Mesodermal cell (in vitro differentiated cells): ENCODE data around the gene IGFL2.
"Not testable (repeated sequence)": the region's sequence is repeated elsewhere in the genome, so short reads cannot be mapped to it uniquely, and the experiment has no call there.

Experiments used
- H3K27ac ChIP-seq: 2 replicates; pipeline ENCODE4 v1.7.0; 2013; ENCODE audit warnings: mild to moderate bottlenecking, low read depth, low read length, moderate library complexity; ENCODE audit not compliant: severe bottlenecking
- H3K36me3 ChIP-seq: 2 replicates; pipeline ENCODE4 v1.7.1; 2013; ENCODE audit warnings: mild to moderate bottlenecking, low read length, moderate library complexity; ENCODE audit not compliant: control insufficient read depth, insufficient read depth
- H3K4me1 ChIP-seq: one replicate; pipeline ENCODE4 v1.7.1; 2013; ENCODE audit warnings: mild to moderate bottlenecking, low read length; ENCODE audit not compliant: insufficient read depth, control insufficient read depth, poor library complexity, severe bottlenecking
- H3K4me3 ChIP-seq: 2 replicates; pipeline ENCODE4 v1.7.0; 2013; ENCODE audit warnings: low read length, control low read depth, mild to moderate bottlenecking; ENCODE audit not compliant: insufficient read depth, poor library complexity, severe bottlenecking; ENCODE audit errors: extremely low read depth
- H3K9me3 ChIP-seq: 2 replicates; pipeline ENCODE4 v1.7.1; 2013; ENCODE audit warnings: mild to moderate bottlenecking, low read length, moderate library complexity; ENCODE audit not compliant: control insufficient read depth
- WGBS, 2 experiments: methylation state at CpG; one replicate each; pipeline ENCODE4 v1.1.5; 2013; ENCODE audit warnings: missing lambda C conversion rate in 2 of 2; ENCODE audit not compliant: insufficient coverage in 2 of 2; 5-methylcytosine and 5-hydroxymethylcytosine counted together

IGFL2 gene

DNA sequence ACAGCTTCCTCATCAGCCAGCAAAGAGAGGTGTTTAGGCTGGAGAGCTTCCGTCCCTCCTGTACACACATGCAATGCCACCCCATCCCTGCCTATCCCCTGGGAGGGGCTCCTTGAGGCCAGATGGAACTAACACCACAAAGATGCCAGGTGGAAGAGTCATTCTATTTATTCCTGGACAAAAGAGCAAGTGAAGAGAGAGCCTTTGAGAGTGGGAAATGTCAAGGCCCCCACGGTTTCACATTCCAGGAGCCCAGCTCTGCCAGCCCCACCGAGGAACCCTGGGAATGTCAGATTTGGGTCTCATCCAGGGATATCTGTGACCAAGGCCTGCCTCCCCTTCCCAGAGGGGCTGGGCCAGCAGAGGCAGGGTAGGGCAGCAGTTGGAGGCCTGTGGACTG is 50.7 kb downstream of the IGFL2 start:
- H3K9me3 ChIP-seq = no peaks in the 10 kb centered on the region
- WGBS, 2 experiments = 85 to 94% methylated on average over 2 to 3 of the region's 3 CpGs
- H3K27ac ChIP-seq = no peak overlapping the region
- peaks cover 4% of the 10 kb centered on the region for H3K4me1 ChIP-seq
- H3K4me3 ChIP-seq = no peak overlapping the region
- no peaks in the 10 kb centered on the region for H3K36me3 ChIP-seq

DNA sequence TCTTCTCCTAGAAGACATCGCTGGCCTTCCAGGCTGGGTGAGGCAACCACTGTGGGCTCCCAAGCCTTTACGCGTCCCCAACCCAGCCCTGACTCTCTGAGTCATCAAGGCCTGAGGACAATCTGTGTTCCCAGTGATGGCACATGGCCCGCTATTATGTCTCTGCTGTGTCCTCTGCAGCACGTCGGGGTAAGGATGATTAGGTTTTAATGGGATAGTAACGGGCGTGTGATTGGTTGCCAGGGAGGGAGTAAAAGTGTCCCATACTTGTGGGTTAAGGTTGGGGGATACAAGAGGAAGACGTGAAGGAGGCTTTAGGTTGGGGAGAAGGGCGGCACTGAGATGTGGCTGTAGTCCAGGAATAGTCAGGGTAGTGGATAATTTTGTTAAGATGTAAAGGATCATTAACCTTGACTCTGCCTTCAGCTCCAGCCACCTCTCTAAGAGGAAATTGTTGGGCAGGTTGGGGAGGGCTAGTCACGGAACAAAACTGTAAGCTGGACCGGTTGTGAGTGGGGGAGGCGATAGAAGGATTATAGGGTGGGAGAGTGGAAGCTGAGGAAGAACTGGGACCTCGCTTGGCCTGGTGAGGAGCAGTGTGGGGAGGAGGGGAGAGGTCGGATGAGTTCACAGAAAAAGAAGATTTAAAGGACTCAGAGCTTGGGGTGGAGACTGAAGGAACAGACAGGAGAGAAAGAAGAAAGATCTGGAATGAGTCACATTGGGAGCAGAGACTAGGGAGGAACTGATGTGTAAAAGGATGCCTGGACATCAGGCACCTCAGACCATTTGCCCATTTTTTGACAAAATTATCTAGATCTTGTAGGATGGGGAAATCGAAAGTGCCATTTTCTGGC is 53.6 kb downstream of the IGFL2 start:
- Histone ChIP-seq H3K36me3 (no peaks in the 10 kb centered on the region), H3K27ac (no peak overlapping the region)

DNA sequence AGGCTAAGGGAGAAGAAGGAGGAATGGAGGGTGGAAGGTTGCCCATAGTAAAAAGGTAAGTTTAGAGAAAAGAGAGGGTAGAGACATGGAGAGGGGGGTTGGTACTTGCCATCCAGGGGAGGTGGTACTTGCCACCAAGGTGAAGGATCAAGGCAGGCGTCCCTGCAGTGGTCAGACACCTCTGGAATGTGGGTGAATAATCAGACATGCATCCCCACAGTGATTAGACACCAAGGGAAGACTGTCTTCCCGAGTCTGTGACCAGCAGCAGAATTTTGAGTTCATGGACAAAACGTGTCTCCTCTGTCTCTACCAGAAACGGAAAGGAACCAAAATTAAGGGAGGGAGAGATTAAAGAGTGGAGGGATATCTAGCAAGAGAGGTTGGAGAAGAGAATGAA is 54.4 kb downstream of the IGFL2 start:
- WGBS, 2 experiments = 79 to 87% methylated on average over 3 of the region's 4 CpGs
- H3K27ac ChIP-seq = no peak overlapping the region
- H3K9me3 ChIP-seq = no peaks in the 10 kb centered on the region
- H3K4me3 ChIP-seq = no peak overlapping the region
- H3K36me3 ChIP-seq = no peaks in the 10 kb centered on the region
- H3K4me1 ChIP-seq = no peaks in the 10 kb centered on the region

More for the DNA sequence above, 53.6 kb downstream of the IGFL2 start:
- 91 to 93% methylated on average over 14 to 15 of the region's 16 CpGs for WGBS, 2 experiments
- no peaks in the 10 kb centered on the region for H3K9me3 ChIP-seq
- no peaks in the 10 kb centered on the region for H3K4me1 ChIP-seq
- no peak overlapping the region for H3K4me3 ChIP-seq

DNA sequence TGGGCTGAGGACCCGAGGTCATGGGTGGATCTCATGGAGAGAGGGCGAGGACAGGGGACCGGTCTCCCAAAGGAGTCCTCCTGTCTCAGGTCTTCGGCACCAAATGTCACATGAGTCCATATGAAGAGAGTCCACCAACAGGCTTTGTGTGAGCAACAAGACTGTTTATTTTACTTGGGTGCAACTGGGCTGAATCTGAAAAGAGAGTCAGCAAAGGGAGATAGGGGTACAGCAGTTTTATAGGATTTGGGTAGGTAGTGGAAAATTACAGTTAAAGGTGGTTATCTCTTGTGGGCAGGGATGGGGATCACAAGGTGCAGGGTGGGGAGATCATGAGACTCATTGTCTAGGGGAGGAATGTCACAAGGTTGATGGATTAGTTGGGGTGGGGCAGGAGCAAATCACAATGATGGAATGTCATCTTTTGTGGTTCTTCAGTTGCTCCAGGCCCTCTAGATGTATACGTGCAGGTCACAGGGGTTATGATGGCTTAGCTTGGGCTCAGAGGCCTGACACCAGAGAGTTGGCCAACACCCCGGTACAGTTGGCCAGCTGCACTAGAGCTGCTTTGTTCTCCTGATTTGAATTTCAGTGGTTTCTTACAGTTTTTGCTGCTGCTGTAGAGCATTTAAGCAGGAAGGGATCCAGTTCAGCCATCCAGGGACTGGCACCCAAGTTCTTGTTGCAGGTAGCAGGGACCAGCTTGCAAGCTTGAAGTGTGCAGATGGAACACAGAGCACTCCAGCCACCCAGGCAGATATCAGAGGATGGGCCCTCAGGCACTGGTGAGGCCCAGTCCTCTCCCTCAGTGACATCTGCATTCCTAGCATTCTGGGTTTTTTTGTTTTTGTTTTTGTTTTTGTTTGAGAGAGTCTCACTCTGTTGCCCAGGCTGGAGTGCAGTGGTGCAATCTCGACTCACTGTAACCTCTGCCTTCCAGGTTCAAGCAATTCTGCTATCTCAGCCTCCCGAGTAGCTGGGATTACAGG is 55.1 kb downstream of the IGFL2 start:
- H3K4me3 ChIP-seq = no peak overlapping the region
- H3K4me1 ChIP-seq = no peaks in the 10 kb centered on the region
- WGBS, 2 experiments = 88 to 92% methylated on average over 6 to 8 of the region's 8 CpGs
- H3K36me3 ChIP-seq = no peaks in the 10 kb centered on the region
- no peaks in the 10 kb centered on the region for H3K9me3 ChIP-seq
- H3K27ac ChIP-seq = no peak overlapping the region

DNA sequence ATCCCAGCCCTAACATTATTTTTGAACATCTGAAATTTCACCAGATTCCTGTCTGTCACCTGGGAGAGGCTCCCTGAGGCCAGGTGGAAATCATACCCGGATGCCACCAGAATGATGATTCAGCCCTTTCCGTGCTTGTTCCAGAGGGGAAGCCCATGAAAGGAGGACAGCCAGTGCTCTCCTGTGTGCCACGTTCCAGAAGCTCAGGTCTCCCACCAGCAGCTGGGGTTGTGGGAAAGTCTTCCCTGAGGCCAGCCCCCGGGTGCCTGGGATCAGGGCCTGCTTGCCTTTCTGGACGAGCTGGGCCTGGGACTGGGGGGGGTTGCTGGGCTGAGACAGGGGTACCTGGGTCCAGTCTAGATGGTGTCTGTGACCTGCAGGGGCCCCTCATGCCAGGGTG is 56.0 kb downstream of the IGFL2 start:
- H3K27ac ChIP-seq = no peak overlapping the region

DNA sequence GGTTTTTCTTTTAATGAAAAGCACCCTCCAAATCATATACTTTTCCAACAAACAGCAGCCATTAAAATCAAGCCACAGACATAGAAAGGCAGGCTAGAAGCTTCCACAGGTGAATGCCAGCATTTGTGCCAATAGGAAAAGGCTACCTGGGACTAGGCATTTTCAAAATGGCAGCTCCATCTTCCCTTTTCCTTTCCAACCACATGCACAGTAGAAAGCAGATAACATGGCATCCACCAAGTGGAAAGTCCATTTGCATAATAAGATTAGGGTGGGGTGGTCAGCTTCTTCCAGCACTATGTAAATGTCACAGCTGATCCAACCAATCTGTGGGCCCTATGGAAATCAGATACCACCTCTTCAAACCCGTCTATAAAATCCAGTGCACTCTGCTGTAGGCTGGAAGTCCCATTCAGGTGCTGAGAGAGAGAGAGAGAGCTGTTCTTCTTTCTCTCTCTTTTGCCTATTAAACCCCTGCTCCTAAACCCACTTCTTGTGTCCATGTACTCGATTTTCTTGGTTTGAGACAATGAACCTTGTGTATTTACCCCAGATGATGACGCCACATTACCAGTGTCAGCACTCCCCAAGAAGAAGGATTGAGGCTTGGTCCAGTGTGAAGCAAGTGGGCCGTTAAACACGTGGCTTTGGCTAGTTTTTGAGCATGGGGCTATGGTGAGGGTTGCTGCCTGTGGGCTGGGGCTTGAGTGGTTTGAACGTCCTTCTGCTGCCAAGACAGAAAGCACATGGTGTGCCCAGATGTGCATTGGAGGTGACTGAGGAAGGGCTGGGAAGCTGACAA is 57.3 kb downstream of the IGFL2 start:
- Histone ChIP-seq H3K27ac (no peak overlapping the region), H3K9me3 (no peaks in the 10 kb centered on the region)
- WGBS, 2 experiments = 84 to 88% methylated on average over 4 of the region's 6 CpGs

More for the DNA sequence above, 56.0 kb downstream of the IGFL2 start:
- 85 to 89% methylated on average over 4 to 5 of the region's 5 CpGs for WGBS, 2 experiments
- Histone ChIP-seq H3K4me1 (no peaks in the 10 kb centered on the region), H3K9me3 (no peaks in the 10 kb centered on the region), H3K36me3 (no peaks in the 10 kb centered on the region), H3K4me3 (no peak overlapping the region)

DNA sequence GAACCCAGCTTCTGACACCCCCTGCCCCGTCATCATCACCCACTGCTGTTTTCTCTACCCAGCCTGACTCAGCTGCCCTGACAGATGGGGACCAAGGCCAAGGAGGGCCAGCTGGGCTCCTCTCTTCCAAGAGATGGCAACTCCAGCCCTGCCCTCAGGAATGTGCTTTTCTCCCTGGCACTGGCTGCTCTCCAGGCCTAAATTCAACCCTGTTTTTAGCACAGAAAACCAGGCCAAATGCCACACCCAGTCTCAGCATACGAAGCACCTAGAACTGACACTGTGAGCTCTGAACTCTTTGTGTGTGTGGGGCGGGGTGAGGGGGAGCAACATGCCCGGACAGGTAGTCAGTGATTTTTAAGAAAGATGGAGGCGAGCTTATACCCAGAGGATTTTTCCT is 58.1 kb downstream of the IGFL2 start:
- H3K27ac ChIP-seq = no peak overlapping the region
- H3K4me3 ChIP-seq = no peak overlapping the region
- H3K4me1 ChIP-seq = peaks cover 8% of the 10 kb centered on the region
- no peaks in the 10 kb centered on the region for H3K36me3 ChIP-seq
- 98 to 100% methylated on average over 2 to 4 of the region's 5 CpGs for WGBS, 2 experiments
- H3K9me3 ChIP-seq = no peaks in the 10 kb centered on the region

More for the DNA sequence above, 57.3 kb downstream of the IGFL2 start:
- Histone ChIP-seq H3K36me3 (no peaks in the 10 kb centered on the region), H3K4me1 (no peaks in the 10 kb centered on the region), H3K4me3 (no peak overlapping the region)

DNA sequence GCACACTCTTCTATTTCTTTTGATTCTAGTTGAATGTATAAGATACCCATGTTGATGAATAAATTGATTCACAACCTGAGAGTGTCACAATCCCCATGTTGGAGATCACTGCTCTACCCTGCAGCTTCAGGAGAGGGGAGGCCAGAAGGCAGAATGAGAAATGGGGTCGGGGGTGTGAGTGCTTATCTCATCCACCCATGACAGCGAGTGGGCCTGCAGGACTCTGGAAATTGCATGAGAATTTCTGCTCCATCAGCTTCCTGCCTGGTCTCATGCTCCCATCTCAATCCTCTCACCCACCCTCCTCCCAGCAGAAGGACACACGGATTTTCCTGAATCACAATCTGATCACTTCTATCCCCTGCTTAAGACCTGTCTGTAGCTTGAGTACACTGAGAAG is 58.6 kb downstream of the IGFL2 start:
- Histone ChIP-seq H3K4me3 (no peak overlapping the region), H3K27ac (no peak overlapping the region), H3K36me3 (no peaks in the 10 kb centered on the region), H3K4me1 (peaks cover 13% of the 10 kb centered on the region), H3K9me3 (no peaks in the 10 kb centered on the region)
- WGBS, 2 experiments = 88 to 94% methylated on average over 3 of the region's 3 CpGs

DNA sequence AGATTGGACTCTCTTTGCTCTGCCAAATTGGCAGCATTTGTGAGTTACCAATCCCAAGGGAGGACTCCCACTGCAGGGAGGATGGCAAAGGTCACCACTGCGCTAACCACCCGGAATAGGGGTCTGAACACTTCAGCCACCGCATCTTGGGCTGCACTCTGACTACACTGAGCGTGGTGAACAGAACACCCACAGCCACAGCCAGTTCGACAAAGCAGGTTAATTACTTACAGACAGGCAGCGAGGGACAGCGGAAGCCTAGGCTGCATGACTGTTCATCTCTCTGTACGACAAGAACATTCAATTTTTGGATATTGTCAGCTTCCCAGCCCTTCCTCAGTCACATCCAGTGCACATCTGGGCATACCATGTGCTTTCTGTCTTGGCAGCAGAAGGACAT is 59.8 kb downstream of the IGFL2 start:
- WGBS, 2 experiments = 86 to 93% methylated on average over 3 of the region's 8 CpGs
- H3K36me3 ChIP-seq, H3K9me3 ChIP-seq, H3K4me3 ChIP-seq, H3K27ac ChIP-seq: not testable (repeated sequence)
- peaks cover 17% of the 10 kb centered on the region for H3K4me1 ChIP-seq

DNA sequence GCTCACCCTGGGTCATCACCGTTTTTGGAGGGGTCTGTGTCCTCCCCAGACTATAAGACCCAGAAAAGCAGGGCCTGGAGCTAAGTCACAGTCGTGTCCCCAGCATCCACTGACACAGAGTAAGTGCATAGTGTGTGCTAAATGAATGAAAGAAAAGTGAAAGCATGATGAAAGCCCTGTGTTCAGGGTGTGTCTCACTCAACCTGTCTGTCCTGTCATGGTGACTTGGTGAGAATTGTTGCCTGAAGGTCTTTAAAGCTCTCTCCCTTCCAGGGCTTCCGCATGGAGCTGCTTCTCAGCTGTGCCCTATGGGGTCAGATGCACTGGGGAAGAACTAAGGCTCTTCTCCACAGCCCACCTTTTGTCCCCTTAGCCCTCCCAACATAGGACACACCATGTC is 61.0 kb downstream of the IGFL2 start:
- no peaks in the 10 kb centered on the region for H3K36me3 ChIP-seq
- no peaks in the 10 kb centered on the region for H3K9me3 ChIP-seq
- peaks cover 17% of the 10 kb centered on the region for H3K4me1 ChIP-seq
- WGBS, 2 experiments = 92 to 100% methylated on average over 1 to 3 of the region's 3 CpGs
- H3K27ac ChIP-seq = no peak overlapping the region
- H3K4me3 ChIP-seq = no peak overlapping the region
